K562 (cell line): Measurements from ENCODE around the gene C19orf47. TPM values are rescaled to one million over a fixed set of nuclear protein-coding genes. Genes with fewer than 3 reads are reported as not detected.

Experiments
- ATAC-seq: fragments of 200-7000 bp; cut with Tn5 transposase; 3 replicates; pipeline ENCODE4 v1.9.1; 2020; ENCODE audit warnings: moderate library complexity
- BruUV-seq: library from RNA; stranded (reverse); fragments of 400-500 nt; replicated peaks from 2 replicates; lab custom pipeline; 2021; lab: Mats Ljungman, UMichigan
- CTCF ChIA-PET: fragments of 300-600 bp; formaldehyde crosslinking; extraction: SDS; loops from one replicate; lab custom pipeline; 2021; ENCODE audit warnings: low intra/inter-chr PET ratio; lab: Yijun Ruan, JAX
- POLR2A ChIA-PET: fragments of 300-600, 350-650 bp; sonication (Branson Sonifier 250); formaldehyde crosslinking; extraction: SDS; loops from one replicate; lab custom pipeline; 2021; ENCODE audit warnings: antibody characterized with exemption, inconsistent platforms; lab: Yijun Ruan, JAX
- DNase-seq, 4 experiments: peaks; one replicate each; pipeline versions ENCODE4 v3.0.0 to v3.0.0-alpha.2; 2011 to 2018; ENCODE audit warnings: low spot score in 3 of 4, mixed read lengths in 3 of 4; ENCODE audit errors: extremely low read depth in 1 of 4
- FAIRE-seq: peaks from 2 replicates; lab custom pipeline; 2011; peaks lifted over from hg19 to GRCh38; lab: Jason Lieb, UNC
- H2AFZ ChIP-seq: 2 replicates; pipeline ENCODE4 v1.6.0; 2011; ENCODE audit warnings: low read depth, low read length, control low read depth, inconsistent platforms
- H3K27ac ChIP-seq: fragments of 200-600 bp; 3 replicates; pipeline ENCODE4 v1.8.0; 2011; ENCODE audit warnings: low read depth, mild to moderate bottlenecking, control low read depth, inconsistent platforms, low read length, moderate library complexity, mixed read lengths; ENCODE audit errors: extremely low read depth
- H3K27me3 ChIP-seq, 2 experiments: fragments of 300-600 bp in 1 of 2; 2 replicates in 1 of 2; 3 replicates in 1 of 2; pipeline versions ENCODE4 v1.6.0 to v1.8.0; 2011; ENCODE audit warnings: inconsistent platforms in 2 of 2, low read length in 2 of 2, mild to moderate bottlenecking in 1 of 2, mixed read lengths in 1 of 2, moderate library complexity in 1 of 2; ENCODE audit not compliant: control insufficient read depth in 2 of 2, insufficient read depth in 2 of 2
- H3K36me3 ChIP-seq: fragments of 300-600 bp; 3 replicates; pipeline ENCODE4 v1.8.0; 2011; ENCODE audit warnings: mild to moderate bottlenecking, low read length, inconsistent platforms; ENCODE audit not compliant: control insufficient read depth, insufficient read depth
- H3K4me1 ChIP-seq, 2 experiments: fragments of 200-600 bp in 1 of 2; replicated peaks in 1 of 2; 2 replicates in 1 of 2; 3 replicates in 1 of 2; pipeline versions ENCODE4 v1.5.1 to v1.8.0; 2011; ENCODE audit warnings: inconsistent platforms in 2 of 2, low read length in 2 of 2, mild to moderate bottlenecking in 1 of 2, mixed read lengths in 1 of 2, moderate library complexity in 1 of 2; ENCODE audit not compliant: control insufficient read depth in 2 of 2, insufficient read depth in 2 of 2
- H3K4me2 ChIP-seq: 2 replicates; pipeline ENCODE4 v1.6.1; 2011; ENCODE audit warnings: low read length, control low read depth, inconsistent platforms, mixed read lengths; ENCODE audit not compliant: insufficient read depth
- H3K4me3 ChIP-seq: fragments of 200-600 bp; sonication (generic), shearing (Covaris generic); 2 replicates; pipeline ENCODE4 v1.5.1; 2016; ENCODE audit warnings: control low read depth, inconsistent platforms
- H3K79me2 ChIP-seq: fragments of 200-600 bp; 3 replicates; pipeline ENCODE4 v1.8.0; 2011; ENCODE audit warnings: low read length, inconsistent platforms; ENCODE audit not compliant: control insufficient read depth, insufficient read depth
- H3K9ac ChIP-seq, 2 experiments: 2 replicates each; pipeline versions ENCODE4 v1.6.0 to v1.6.1; 2011; ENCODE audit warnings: low read depth in 2 of 2, low read length in 2 of 2, control low read depth in 1 of 2, inconsistent platforms in 1 of 2, mild to moderate bottlenecking in 1 of 2, mixed read lengths in 1 of 2; ENCODE audit not compliant: insufficient read depth in 1 of 2
- H3K9me1 ChIP-seq: one replicate; pipeline ENCODE4 v1.6.0; 2011; ENCODE audit warnings: inconsistent platforms, mild to moderate bottlenecking, low read length, moderate library complexity; ENCODE audit not compliant: control insufficient read depth, insufficient read depth
- H3K9me3 ChIP-seq: replicated peaks from 2 replicates; pipeline ENCODE4 v1.5.1; 2011; ENCODE audit warnings: low read depth, low read length, inconsistent platforms; ENCODE audit not compliant: control insufficient read depth, insufficient read depth
- H4K20me1 ChIP-seq: replicated peaks from 2 replicates; pipeline ENCODE4 v1.6.1; 2011; ENCODE audit warnings: low read length, inconsistent platforms, mixed read lengths; ENCODE audit not compliant: control insufficient read depth, insufficient read depth
- EGR1 ChIP-seq: fragments of 450-650 bp; conservative IDR thresholded peaks from 2 replicates; pipeline ENCODE4 v1.6.1; 2017; ENCODE audit warnings: mild to moderate bottlenecking
- HEY1 ChIP-seq: fragments of 250-450 bp; sonication (Bioruptor Pico); IDR thresholded peaks from 2 replicates; pipeline ENCODE4 v1.5.0; 2020; ENCODE audit warnings: mild to moderate bottlenecking, moderate library complexity, borderline replicate concordance
- NFE2 ChIP-seq: IDR thresholded peaks from 2 replicates; pipeline ENCODE4 v1.6.1; 2014; ENCODE audit warnings: antibody characterized with exemption, low read depth
- SIN3B ChIP-seq: fragments of 450-650 bp; IDR thresholded peaks from 2 replicates; pipeline ENCODE4 v1.6.1; 2017; ENCODE audit warnings: low read depth, mild to moderate bottlenecking, moderate library complexity
- ZBTB17 ChIP-seq: fragments of 450-650 bp; formaldehyde crosslinking; IDR thresholded peaks from 2 replicates; pipeline ENCODE4 v1.4.0; 2020; ENCODE audit warnings: mild to moderate bottlenecking
- ZNF174 ChIP-seq: fragments of 250-450 bp; sonication (Bioruptor Pico); IDR thresholded peaks from 2 replicates; pipeline ENCODE4 v1.4.0; 2020; ENCODE audit warnings: mild to moderate bottlenecking
- ZNF282 ChIP-seq: sonication (generic); formaldehyde crosslinking; IDR thresholded peaks from 2 replicates; pipeline ENCODE4 v1.8.1; 2023; ENCODE audit warnings: missing genetic modification reagents
- WGBS: fragments of 100-300 bp; shearing (Covaris generic); methylation state at CpG from one replicate; pipeline ENCODE4 v1.1.6; 2016; ENCODE audit warnings: low coverage, mixed read lengths; ENCODE audit not compliant: insufficient coverage; ENCODE audit errors: missing lambda C conversion rate; 5-methylcytosine and 5-hydroxymethylcytosine counted together
- in situ Hi-C: fragments of 300-500 bp; cut with MboI; formaldehyde crosslinking; loops from 4 replicates; pipeline ENCODE4 v1.15.0; 2018; ENCODE audit warnings: inconsistent platforms, mixed read lengths
- intact Hi-C: fragments of 100-400 bp; cut with micrococcal nuclease; formaldehyde crosslinking; loops from 2 replicates; pipeline ENCODE4 v1.14.2; 2022
- polyA plus RNA-seq, 8 experiments: library from polyadenylated mRNA; depleted of rRNA in 4 of 8; stranded (reverse) in 5 of 8; unstranded in 3 of 8; fragments of >200 nt; fragmentation: Nextera tagmentation in 2 of 8; fragmentation: Illumina TruSeq in 1 of 8; extraction: Ambion mirVana in 2 of 8; extraction: Trizol in 1 of 8; gene quantifications; 2 replicates each; pipeline versions ENCODE4 v1.2.1 to v1.2.3, GENCODE V29; 2011 to 2014; ENCODE audit warnings: inconsistent platforms in 1 of 8, missing spikeins in 1 of 8
- total RNA-seq, 7 experiments: library from RNA; depleted of rRNA in 6 of 7; stranded (reverse); fragments of >200 nt in 6 of 7; fragmentation: Illumina TruSeq in 2 of 7; extraction: Trizol in 2 of 7; gene quantifications; 2 replicates each; pipeline versions ENCODE4 v1.2.1 to v1.2.3, GENCODE V29; 2011 to 2021; ENCODE audit warnings: low replicate concordance in 1 of 7
- TF ChIP-seq, protein P1 (sequence below): fragments of 250-450 bp; sonication (Bioruptor Pico); IDR thresholded peaks from 2 replicates; pipeline ENCODE4 v1.9.0; 2021; ENCODE audit warnings: mild to moderate bottlenecking, inconsistent platforms
- TF ChIP-seq, protein P2 (sequence below): fragments of 450-650 bp; IDR thresholded peaks from 2 replicates; pipeline ENCODE4 v1.6.1; 2016; ENCODE audit warnings: missing biosample characterization, missing genetic modification characterization
- TF ChIP-seq, protein P3 (sequence below): fragments of 250-450 bp; sonication (Bioruptor Pico); IDR thresholded peaks from 2 replicates; pipeline ENCODE4 v1.5.0; 2021

The C19orf47 gene
- total and polyA plus RNA-seq, 9 of the 15 experiments (the other 6 are each of a cell fraction or from before 2014, with no cell fraction given): 0.08 to 26.1 (median 14.7) TPM

DNA sequence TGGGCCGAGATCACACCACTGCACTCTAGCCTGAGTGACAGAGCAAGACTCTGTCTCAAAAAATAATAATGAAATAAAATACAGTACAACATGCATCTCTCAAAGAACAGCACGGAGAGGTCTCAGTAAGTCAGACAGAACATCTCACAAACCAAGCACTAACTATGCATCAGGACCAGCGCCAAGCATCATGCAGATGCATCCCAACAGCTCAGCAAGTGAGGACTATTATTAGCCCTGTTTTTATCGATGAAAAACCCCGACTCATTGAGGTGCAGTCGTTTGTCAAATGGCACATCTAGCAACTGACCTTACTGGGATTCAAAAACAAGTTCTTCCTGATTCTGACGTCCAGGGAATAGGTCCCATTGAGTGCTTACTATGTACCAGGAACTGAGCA is 3.8 kb downstream of the C19orf47 start:
- WGBS: 57% methylated on average over 7 of the region's 7 CpGs
- CTCF ChIA-PET: no interaction called here

DNA sequence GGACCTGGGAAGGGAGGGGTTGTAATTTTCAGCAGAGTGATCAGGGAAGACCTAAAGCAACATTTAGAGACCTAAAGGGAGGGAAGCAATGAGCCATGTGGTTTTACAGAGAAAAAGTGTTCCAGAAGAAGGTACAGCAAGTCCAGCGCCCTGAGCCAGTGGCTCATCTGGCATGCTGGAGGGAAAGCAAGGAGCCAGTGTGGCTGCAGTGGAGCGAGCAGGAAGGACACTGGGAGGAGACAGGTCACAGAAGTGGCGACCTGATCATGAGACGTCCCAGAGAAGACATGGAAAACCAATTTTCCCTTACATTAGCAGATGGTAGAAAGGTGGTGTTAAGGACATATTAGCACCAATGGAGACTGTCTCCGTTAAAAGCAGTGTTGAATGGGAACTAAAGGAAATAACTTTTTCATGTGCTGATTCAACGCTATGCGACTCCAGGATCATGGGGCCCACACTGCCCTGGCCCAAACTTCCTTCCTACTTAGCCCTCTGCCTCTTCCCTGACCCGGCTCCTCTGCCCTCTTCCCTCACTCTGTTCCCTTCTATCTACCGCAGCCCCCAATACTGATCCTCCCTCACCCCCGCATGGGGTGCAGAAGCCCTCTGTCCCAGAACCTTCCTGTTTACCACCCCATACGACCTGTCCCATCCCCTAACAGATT is 5.4 kb downstream of the C19orf47 start:
- no peaks in the 10 kb centered on the region; the same call in 1 of the 2 replicates for H4K20me1 ChIP-seq
- POLR2A ChIA-PET: no interaction called here
- 72% methylated on average over 8 of the region's 11 CpGs for WGBS
- H3K79me2 ChIP-seq: peaks cover 43% of the 10 kb centered on the region
- no peak for TF ChIP-seq EGR1
- TF ChIP-seq, protein P1, sequence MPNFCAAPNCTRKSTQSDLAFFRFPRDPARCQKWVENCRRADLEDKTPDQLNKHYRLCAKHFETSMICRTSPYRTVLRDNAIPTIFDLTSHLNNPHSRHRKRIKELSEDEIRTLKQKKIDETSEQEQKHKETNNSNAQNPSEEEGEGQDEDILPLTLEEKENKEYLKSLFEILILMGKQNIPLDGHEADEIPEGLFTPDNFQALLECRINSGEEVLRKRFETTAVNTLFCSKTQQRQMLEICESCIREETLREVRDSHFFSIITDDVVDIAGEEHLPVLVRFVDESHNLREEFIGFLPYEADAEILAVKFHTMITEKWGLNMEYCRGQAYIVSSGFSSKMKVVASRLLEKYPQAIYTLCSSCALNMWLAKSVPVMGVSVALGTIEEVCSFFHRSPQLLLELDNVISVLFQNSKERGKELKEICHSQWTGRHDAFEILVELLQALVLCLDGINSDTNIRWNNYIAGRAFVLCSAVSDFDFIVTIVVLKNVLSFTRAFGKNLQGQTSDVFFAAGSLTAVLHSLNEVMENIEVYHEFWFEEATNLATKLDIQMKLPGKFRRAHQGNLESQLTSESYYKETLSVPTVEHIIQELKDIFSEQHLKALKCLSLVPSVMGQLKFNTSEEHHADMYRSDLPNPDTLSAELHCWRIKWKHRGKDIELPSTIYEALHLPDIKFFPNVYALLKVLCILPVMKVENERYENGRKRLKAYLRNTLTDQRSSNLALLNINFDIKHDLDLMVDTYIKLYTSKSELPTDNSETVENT: no peak
- TF ChIP-seq SIN3B: no peak
- TF ChIP-seq, protein P2, sequence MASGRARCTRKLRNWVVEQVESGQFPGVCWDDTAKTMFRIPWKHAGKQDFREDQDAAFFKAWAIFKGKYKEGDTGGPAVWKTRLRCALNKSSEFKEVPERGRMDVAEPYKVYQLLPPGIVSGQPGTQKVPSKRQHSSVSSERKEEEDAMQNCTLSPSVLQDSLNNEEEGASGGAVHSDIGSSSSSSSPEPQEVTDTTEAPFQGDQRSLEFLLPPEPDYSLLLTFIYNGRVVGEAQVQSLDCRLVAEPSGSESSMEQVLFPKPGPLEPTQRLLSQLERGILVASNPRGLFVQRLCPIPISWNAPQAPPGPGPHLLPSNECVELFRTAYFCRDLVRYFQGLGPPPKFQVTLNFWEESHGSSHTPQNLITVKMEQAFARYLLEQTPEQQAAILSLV (tag): no peak
- no peak for TF ChIP-seq ZNF174 (CRISPR knock-in tag)
- TF ChIP-seq ZNF282 (CRISPR knock-in tag): no peak
- TF ChIP-seq, protein P3, sequence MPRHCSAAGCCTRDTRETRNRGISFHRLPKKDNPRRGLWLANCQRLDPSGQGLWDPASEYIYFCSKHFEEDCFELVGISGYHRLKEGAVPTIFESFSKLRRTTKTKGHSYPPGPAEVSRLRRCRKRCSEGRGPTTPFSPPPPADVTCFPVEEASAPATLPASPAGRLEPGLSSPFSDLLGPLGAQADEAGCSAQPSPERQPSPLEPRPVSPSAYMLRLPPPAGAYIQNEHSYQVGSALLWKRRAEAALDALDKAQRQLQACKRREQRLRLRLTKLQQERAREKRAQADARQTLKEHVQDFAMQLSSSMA (CRISPR knock-in tag): no peak
- TF ChIP-seq ZBTB17 (CRISPR knock-in tag): no peak
- intact Hi-C loops: no loop called here
- H2AFZ ChIP-seq: no peak overlapping the region
- FAIRE-seq (no peak), DNase-seq (no peak), ATAC-seq (peak; percentile 26; the same call in 1 of the 3 replicates)
- peak overlapping the region; percentile 10 to 78; a peak in 1 of 4 replicates for H3K9ac ChIP-seq
- H3K4me1 ChIP-seq: peaks cover 3 to 5% of the 10 kb centered on the region in 2 experiments; a peak in 2 of 5 replicates
- BruUV-seq: no TSS peak
- no peak overlapping the region for H3K4me3 ChIP-seq
- no peaks in the 10 kb centered on the region for H3K27me3 ChIP-seq
- in situ Hi-C loops: no loop called here
- CTCF ChIA-PET: no interaction called here
- no peak overlapping the region for H3K27ac ChIP-seq
- no peaks in the 10 kb centered on the region for H3K9me3 ChIP-seq
- peaks cover under 1% of the 10 kb centered on the region for H3K9me1 ChIP-seq
- H3K36me3 ChIP-seq: peaks cover 46% of the 10 kb centered on the region; the same call in 2 of the 3 replicates
- no peak overlapping the region for H3K4me2 ChIP-seq

More for the DNA sequence above, 3.8 kb downstream of the C19orf47 start:
- in situ Hi-C loops: no loop called here
- no peak for TF ChIP-seq HEY1 (CRISPR knock-in tag)
- peak; percentile 22; the same call in 1 of the 2 replicates for TF ChIP-seq NFE2
- intact Hi-C loops: no loop called here
- peaks cover 36% of the 10 kb centered on the region; the same call in 2 of the 3 replicates for H3K36me3 ChIP-seq
- DNase-seq (no peak), FAIRE-seq (no peak), ATAC-seq (no peak)
- peaks cover 7 to 10% of the 10 kb centered on the region in 2 experiments; a peak in 3 of 5 replicates for H3K4me1 ChIP-seq
- no peak overlapping the region for H3K4me3 ChIP-seq
- no peak overlapping the region for H3K9ac ChIP-seq
- no peaks in the 10 kb centered on the region for H3K27me3 ChIP-seq
- H3K79me2 ChIP-seq: peaks cover 50% of the 10 kb centered on the region
- H3K27ac ChIP-seq: no peak overlapping the region
- no peaks in the 10 kb centered on the region for H3K9me3 ChIP-seq
- no peak overlapping the region for H3K4me2 ChIP-seq
- POLR2A ChIA-PET: no interaction called here
- no peaks in the 10 kb centered on the region for H3K9me1 ChIP-seq
- no peaks in the 10 kb centered on the region; the same call in 1 of the 2 replicates for H4K20me1 ChIP-seq
- no TSS peak for BruUV-seq
- H2AFZ ChIP-seq: no peak overlapping the region
